ENCODE measurements around the gene ART3.

DNA sequence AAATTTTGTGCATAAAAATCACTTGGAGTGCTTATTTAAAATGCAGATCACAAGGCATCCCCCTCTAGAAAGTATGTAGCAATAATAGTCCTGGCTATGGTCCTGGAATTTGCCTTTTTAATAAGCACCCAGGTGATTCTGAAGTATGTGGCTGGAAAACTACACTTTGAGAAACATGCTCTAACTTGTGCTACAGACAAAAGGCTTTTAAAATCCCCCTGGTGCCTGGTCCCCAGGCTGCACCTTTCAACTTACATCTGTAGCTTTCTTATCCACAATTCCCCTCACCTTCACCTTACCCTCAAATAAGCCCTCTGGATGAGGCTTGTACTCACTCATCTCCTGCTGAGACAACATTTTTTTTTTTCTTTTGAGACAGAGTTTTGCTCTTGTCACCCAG is 21.1 kb downstream of the ART3 start:
- no peak for TF ChIP-seq POLR2A (IDR thresholded peaks at IDR 0.05)
- TF ChIP-seq, protein P1, sequence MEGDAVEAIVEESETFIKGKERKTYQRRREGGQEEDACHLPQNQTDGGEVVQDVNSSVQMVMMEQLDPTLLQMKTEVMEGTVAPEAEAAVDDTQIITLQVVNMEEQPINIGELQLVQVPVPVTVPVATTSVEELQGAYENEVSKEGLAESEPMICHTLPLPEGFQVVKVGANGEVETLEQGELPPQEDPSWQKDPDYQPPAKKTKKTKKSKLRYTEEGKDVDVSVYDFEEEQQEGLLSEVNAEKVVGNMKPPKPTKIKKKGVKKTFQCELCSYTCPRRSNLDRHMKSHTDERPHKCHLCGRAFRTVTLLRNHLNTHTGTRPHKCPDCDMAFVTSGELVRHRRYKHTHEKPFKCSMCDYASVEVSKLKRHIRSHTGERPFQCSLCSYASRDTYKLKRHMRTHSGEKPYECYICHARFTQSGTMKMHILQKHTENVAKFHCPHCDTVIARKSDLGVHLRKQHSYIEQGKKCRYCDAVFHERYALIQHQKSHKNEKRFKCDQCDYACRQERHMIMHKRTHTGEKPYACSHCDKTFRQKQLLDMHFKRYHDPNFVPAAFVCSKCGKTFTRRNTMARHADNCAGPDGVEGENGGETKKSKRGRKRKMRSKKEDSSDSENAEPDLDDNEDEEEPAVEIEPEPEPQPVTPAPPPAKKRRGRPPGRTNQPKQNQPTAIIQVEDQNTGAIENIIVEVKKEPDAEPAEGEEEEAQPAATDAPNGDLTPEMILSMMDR (IDR thresholded peaks at IDR 0.05) = no peak
